Stimulated activated CD8-positive, alpha-beta memory T cell treated with anti-CD3 and anti-CD28 coated beads, Interleukin-15, amount 100 ng/mL, for 48 hours (primary cell): ENCODE data around the gene LEKR1.
"Not testable (repeated sequence)": the region's sequence is repeated elsewhere in the genome, so short reads cannot be mapped to it uniquely, and the experiment has no call there.

ENCODE experiments used
- DNase-seq, 2 donors: peaks; one replicate each; pipeline ENCODE4 v3.0.0-alpha.2; 2020; ENCODE audit warnings: low read depth in 2 of 2

LEKR1 gene

DNA sequence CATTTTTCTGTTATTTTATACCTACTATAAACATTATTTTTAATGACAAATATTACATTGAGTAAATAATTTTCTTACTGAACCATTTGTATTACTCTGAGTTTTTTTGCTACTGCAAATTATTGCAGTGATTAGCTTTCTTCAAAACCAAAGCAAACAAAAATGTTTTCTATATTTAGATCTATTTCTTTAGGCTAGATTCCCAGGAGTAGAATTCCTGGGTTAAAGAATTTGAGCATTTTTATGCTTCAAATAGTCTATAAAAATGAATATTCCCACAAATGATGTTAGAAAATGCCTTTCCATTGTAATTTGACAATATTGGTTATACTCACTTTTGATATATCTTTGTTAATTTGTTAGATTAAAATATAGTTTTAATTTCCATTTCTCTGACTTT is 76.8 kb downstream of the LEKR1 start:
- DNase-seq, result no peak

DNA sequence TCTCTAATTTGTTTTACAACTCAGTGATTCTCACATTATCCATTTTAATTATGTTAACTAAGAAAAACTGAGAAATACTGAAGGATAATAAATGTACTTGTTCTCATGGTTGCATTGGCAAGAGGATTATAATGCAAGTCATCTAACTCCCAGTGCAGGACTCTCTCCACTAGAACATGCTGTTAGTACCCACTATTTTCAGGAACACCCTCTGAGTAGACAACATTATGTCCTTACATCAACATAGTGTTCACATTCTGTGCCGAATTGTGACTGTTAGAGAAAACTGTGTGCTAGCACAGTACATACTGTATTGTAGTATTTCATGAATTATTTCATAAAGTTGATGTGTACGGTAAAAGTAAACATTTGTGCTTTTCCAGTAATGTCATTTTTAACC is 80.1 kb downstream of the LEKR1 start:
- DNase-seq, result no peak

DNA sequence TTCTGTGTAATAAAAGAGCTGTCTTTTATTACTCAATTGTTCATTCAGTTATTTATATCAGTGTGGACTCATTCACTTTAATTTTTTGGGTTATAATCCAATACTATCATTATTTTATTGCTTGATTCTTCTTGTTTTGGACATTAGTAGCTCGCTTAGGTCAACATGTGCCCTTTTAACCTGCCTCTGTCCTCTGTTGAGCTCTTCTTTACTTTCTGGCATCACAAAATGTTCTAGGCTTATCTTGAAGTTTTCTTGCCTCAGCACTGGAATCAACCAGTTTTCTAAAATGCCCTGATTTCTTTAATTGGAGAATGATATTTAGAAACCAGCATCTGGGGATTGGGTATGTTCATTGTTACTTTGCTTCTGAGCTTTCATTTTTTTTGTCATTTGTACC is 82.2 kb downstream of the LEKR1 start:
- DNase-seq, result no peak

DNA sequence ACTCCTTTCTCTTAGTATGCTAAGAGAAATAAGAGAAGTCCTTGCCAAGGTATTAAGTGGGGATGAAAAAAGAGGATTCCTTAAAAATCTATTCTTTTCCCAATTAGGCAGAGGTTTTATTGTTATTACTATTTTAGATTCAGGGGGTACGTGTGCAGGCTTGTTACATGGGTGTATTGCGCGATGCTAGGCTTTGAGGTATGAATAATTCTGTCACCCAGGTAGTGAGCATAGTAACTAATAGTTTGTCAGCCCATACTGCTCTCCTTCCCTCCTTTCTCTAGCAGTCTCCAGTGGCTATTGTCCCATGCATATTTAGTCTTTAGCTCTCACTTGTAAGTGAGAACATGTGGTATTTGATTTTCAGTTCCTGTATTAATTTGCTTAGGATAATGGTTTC is 83.9 kb downstream of the LEKR1 start:
- DNase-seq, result no peak

DNA sequence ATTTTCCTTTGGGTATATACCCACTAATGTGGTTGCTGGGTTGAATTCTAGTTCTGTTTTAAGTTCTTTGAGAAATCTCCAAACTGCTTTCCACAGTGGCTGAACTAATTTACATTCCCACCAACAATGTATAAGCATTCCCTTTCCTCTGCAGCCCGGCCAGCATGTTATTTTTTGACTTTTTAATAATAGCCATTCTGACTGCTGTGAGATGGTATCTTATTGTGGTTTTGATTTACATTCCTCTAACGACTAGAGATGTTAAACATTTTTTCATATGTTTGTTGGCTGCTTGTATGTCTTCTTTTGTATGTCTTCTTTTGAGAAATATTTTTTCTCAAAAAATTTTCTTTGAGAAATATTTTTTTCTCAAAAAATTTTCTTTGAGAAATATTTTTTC is 84.7 kb downstream of the LEKR1 start:
- not testable (repeated sequence) for DNase-seq

DNA sequence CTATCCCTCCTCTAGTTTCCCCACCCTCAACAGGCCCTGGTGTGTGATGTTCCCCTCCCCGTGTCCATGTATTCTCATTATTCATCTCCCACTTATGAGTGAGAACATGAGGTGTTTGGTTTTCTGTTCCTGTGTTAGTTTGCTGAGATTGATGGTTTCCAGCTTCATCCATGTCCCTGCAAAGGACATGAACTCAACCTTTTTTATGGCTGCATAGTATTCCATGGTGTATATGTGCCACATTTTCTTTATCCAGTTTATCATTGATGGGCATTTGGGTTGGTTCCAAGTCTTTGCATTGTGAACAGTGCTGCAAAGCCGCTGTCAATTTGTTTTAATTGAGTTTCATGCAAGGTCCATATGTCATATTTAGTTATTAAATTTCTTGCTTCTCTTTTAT is 88.1 kb downstream of the LEKR1 start:
- not testable (repeated sequence) for DNase-seq

DNA sequence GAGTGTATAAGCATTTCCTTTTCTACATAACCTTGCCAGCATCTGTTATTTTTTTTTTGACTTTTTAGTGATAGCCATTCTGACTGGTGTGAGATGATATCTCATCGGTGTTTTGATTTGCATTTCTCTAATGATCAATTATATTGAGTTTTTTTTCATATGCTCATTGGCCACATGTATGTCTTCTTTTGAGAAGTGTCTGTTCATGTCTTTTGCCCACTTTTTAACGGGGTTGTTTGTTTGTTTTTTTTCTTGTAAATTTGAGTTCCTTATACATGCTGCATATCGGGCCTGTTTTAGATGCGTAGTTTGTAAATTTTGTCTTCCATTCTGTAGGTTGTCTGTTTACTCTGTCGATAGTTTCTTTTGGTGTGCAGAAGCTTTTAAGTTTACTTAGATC is 89.2 kb downstream of the LEKR1 start:
- no peak for DNase-seq

DNA sequence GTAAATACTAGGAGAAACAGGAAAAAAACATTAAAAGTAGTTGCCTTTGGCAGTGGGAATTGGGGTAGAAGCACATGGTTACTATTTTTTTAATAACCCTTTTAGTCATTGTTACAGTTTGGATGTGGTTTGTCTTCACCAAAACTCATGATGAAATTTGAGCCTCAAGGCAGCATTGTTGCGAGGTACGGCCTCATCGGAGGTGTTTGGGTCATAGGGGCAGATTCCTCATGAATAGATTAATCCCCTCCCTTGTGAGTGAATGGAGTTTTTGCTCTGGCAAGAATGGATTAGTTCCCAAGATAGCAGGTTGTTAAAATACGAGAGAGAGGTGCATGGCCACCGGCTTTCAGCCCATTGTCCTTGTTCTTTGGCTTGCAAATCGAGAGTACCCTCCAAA is 92.6 kb downstream of the LEKR1 start:
- no peak for DNase-seq

DNA sequence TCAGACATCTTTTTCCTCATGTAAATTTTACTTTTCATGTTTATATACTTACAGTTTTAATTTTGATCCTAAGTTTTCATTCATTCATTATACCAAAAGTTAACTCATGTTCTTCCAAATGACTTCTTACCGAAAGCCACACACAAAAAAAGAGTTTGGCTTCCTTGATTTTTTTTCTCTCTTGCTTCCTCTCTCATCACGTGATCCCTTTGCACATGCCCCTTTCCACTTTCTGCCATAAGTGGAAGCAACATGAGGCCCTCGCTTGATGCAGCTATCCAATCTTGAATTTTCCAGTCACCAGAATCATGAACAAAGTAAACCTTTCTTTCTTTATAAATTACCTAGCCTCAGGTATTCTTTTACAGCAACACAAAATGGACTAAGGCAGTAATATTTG is 93.7 kb downstream of the LEKR1 start:
- DNase-seq, result no peak

DNA sequence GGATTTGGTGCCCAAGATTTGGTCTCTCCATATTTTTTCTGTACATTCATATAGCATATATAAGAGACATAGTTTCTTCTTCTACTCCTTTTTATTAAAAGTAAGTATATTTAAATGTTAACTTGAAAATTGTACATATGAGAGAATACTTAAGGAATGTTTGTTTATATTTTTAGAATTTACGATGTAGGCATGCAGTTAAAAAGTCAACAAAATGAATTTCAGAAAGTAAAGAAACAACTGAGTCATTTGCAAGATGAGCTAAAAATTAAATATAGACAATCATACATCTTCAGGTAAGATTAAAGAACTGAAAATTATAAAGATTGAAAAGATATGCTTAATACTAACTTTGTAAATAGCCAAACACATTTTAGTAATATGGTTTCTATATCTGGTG is 94.2 kb downstream of the LEKR1 start:
- DNase-seq, result no peak

DNA sequence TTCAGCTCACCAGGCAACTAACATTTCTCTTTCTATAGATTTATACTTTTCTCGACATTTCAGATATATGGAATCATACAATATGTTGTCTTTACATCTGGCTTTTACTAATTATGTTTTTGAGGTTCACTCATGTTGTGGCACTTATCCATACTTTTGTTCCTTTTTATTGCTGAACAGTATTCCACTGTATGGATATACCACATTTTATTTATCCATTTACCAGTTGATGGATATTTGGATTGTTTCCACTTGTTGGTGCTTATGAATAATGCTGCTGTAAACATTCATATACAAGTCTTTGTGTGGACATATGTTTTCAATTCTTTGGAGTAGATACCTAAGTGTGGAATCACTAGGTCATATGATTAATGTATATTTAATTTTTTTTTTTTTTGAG is 97.2 kb downstream of the LEKR1 start:
- DNase-seq, result no peak

DNA sequence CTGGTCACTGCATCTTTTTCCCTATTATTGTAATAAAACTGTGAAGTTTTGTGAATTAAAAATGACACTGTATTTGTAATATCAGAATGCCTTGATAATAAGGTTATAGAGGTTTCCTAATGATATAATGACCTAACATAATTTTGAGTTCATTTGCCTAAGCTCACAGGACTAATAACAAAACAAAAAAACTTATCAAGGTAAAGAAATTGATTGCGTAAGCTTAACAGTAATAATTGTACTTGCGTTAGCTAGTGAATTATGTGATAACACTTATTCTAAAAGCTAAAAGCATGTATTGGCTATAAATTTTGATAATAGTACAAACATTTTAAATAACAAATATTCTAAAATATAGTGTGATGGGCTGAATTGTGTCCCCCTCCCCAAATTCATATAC is 112.6 kb downstream of the LEKR1 start:
- no peak for DNase-seq

DNA sequence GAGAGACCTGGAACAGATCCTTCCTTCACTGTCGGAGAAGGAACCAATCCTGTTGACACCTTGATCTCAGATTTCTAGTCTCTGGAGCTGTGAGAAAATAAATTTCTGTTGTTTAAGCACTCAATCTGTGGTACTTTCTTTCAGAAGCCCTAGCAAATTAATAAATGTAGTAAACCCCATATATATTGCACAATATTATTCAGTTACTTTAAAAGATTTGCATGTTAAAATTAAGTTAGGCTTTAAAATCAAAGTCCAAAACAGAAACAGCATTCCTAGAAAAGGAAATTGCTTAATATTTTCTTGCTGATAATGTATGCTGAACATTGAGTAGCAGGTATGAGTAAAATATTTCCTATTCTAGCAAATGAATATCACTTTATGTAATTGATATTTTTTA is 113.2 kb downstream of the LEKR1 start:
- DNase-seq, result no peak

DNA sequence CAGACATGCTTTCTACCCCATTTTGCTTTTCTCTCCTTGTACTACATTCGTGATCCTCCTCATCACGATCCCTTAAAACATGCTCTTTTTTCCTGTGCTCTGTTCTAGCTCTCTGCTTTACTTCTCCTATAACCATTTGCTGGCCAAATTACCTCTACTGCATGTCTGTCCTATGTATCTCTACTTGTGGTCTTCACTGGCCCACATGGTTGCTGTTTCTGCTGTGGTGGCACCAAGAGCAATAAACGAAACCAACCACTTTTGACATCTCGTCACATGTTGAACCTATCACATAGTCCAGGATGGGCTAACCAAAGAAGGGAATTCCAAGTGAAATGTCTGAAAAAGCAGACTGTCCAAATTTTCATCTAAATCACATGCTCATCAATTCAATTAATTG is 115.2 kb downstream of the LEKR1 start:
- DNase-seq, result no peak

DNA sequence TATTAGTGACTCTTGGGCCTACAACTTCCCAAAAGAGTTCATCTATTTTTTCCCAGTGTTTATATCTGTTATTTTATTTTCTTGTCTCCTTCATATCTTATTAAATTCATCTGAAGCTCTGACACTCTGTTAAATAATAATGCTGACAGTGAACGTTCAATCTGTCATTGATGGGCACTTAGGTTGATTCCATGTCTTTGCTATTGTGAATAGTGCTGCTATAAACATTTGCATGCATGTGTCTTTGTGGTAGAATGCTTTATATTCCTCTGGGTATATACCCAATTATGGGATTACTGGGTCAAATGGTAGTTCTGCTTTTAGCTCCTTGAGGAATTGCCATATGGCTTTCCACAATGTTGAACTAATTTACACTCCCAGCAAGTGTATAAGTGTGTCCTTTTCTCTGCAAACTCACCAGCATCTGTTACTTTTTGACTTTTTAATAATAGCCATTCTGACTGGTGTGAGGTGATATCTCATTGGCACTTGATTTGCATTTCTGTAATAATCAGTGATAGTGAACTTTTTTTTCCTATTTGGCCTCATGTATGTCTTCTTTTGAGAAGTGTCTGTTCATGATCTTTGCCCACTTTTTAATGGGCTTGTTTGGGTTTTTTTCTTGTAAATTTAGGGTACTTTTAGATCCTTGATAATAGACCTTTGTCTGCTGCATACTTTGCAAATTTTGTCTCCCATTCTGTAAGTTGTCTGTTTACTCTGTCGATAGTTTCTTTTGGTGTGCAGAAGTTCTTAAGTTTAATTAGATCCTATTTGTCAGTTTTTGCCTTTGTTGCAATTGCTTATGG is 122.5 kb downstream of the LEKR1 start:
- DNase-seq, result no peak

DNA sequence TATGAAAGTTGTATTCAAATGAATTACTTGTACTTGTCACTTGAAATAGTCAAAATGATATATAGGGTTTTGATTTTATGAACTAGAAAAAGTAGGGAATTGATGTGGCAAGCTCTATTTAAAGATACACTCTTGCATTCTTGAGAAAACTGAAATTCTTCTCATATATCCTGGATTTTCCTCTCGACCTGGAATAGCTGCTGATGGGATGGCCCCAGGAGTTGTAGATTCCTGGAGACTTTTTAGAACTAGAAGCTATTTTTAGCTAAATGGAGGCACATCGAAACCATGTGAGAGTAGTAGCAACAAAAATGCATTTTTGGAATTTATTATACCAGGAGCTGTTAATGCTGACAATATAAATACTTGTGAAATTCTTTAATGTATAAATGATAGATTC is 125.9 kb downstream of the LEKR1 start:
- DNase-seq, result no peak

DNA sequence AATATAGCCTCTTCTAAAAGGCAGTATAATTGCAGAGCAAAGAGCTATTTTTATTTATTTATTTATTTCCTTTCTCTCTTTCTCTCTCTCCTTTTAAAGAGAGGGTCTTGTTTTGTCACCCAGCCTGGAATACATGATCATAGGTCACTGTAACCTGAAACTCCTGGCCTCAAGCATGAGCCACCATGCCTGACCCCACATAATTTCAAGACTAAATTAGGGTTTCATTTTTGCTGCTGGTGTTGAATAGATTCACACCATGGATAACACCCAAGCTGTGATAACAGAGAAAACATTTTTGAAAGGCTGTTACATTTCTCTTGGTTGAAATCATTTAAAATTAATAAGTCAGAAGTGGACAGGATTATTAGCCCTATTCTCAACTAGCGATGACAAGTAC is 131.6 kb downstream of the LEKR1 start:
- no peak for DNase-seq

DNA sequence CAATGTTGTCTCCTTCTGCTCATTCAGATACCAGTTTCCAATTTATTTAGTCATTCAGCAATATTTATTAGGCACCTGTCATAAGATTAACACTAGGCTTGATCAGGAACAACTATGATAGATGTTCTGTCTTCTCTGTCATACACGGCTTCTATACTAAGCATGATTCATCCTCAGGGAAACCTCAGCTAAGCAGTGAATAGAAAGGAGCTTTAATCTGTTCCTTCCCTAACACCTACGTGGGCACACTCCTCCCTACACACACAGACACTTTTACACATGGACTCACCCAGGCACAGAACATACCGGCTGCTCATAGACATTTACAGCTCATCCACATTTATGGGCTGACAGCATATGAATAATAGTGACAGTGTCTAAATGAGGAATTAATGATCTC is 136.9 kb downstream of the LEKR1 start:
- DNase-seq, result no peak

DNA sequence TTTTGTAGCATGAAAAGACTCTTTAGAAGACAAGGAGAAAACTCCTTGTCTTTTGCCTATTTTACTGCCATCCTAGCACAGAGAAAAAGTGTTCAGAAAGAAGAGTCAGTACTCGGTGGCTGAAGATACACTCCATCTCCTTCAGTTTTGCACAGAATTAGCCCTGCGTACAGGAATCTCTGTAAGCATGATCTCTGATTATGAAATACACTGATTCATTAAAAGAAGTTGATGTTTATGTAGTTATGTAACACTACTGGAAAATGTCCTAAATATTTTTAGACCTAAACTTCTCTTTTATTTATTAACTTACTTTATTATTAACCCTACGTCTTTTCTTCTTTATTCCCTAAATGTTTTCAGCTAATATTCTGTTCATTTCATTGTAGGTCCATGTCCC is 138.4 kb downstream of the LEKR1 start:
- no peak for DNase-seq

DNA sequence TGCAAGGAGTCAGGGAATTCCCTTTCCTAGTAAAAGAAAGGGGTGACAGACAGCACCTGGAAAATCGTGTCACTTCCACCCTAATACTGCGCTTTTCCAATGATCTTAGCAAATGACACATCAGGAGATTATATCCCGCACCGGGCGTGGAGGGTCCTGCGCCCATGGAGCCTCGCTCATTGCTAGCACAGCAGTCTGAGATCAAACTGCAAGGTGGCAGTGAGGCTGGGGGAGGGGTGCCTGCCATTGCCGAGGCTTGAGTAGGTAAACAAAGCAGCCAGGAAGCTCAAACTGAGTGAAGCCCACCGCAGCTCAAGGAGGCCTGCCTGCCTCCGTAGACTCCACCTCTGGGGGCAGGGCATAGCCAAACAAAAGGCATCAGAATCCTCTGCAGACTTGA is 140.2 kb downstream of the LEKR1 start:
- DNase-seq, result not testable (repeated sequence)

DNA sequence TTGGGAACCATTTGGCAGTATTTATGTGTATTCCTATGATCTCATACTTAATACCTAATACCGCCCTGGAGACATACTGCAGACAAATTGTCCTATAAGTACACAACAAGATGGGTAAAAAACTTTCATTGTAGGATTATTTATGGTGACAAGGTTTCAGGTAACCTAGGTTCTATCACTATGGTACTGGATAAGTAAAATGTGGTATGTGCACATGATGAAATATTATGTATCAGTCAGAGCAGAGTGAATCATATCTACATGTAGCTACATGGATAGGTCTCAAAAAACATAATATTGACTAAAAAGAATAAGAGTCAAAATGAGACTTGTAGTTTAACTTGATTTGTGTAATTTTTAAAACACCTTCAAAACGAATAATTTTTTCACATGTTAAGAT is 147.8 kb downstream of the LEKR1 start:
- DNase-seq, result no peak

DNA sequence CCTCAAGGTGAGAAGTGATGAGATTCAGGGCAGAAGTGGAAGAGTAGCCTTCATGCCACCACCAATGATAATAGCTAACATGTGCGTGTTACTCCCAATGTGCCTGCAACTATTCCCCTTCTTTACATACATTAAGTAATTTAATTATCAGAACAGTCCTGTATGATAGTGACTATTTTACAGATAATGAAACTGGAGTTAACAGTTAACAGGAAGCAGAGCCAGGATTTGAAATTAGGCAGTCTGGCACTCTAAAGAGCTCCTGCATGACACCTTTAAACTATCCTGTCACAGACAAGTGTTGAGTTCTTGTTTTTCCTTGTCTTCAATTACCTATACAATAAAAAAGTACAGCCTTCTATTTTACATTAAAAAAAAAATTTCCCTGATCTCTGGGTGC is 148.8 kb downstream of the LEKR1 start:
- DNase-seq, result no peak

DNA sequence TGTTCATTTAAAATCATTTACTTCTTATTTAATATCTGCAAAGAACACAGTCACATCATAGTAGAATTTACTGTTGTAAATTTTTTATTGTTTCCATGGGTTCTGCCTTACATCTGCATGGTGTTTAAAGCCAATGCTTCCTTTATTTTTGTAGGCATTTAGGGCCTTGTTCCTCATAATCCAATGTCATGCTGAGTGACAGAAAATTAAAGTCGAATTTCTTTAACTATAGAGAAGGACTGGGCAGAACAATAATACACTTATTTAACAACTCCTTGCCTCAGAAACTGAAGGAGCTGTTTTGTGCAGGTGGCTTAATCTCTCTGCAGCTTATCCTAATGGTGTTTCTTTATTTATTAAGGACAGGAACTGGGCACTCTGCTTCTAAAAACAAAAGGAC is 149.6 kb downstream of the LEKR1 start:
- DNase-seq, result no peak

DNA sequence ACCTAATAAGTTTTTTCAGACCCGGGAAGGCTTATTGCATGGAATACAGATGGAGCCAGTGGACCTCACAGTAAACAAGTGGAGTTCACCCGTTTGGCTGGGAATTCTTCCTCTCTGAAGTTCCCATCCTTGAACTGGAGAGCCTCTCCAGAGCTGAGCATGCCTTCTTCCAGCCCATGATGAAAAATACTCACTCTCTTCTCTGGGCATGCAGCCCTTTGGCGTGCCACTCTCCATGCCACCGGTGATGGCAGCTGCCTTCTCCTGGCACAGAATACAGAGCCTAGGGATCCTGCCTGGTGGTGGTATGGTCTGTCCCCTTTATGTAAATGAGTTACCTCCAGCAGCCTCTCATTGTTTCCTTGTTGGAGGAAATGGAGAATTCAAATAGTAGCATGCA is 150.8 kb downstream of the LEKR1 start:
- no peak for DNase-seq
